ENCODE data around the gene CDRT4. TPM values are rescaled to one million over a fixed set of nuclear protein-coding genes. Genes with fewer than 3 reads are reported as not detected.

CDRT4 gene
- total RNA-seq, 1 experiment from 2014 or later, result 6.2 TPM

GRCh38 chr17:15413101-15413771 lies 54.2 kb downstream of the CDRT4 start:
- no peak for ATAC-seq

More at GRCh38 chr17:15413101-15413771, 54.2 kb downstream of the CDRT4 start:
- H3K9ac ChIP-seq (ENCODE audit: low read length), result no peak overlapping the region
- intact Hi-C loops (cut with micrococcal nuclease), result no loop called here
- no peak overlapping the region for H2AFZ ChIP-seq (ENCODE audit: low read depth, low read length, poor library complexity, severe bottlenecking)
- no peaks in the 10 kb centered on the region for H3K36me3 ChIP-seq (ENCODE audit: control insufficient read depth in 1 of 2, insufficient read depth in 2 of 2, low read length in 2 of 2)
- no TSS peak for BruUV-seq (replicated peaks)
- CTCF ChIA-PET, result no interaction called here
- RAD21 ChIA-PET (ENCODE audit: low non-redundant PET in 1 of 2, low total read pairs in 2 of 2, uncharacterized antibody in 2 of 2, unreplicated experiment in 2 of 2), result no interaction called here
- DNase-seq (ENCODE audit: low read depth, low spot score), result no peak
- no peak overlapping the region for H3K27ac ChIP-seq (ENCODE audit: low read depth, low read length)
- no peaks in the 10 kb centered on the region for H4K20me1 ChIP-seq (ENCODE audit: insufficient read depth)
- no peaks in the 10 kb centered on the region for H3K79me2 ChIP-seq (ENCODE audit: insufficient read depth, low read length)
- no peak for TF ChIP-seq SIN3A (IDR thresholded peaks at IDR 0.05; ENCODE audit: low read depth)
- TF ChIP-seq POLR2AphosphoS5 (IDR thresholded peaks at IDR 0.05; ENCODE audit: low read depth, low read length), result no peak
- no peak for TF ChIP-seq YY1 (IDR thresholded peaks at IDR 0.05; ENCODE audit: extremely low read depth, insufficient replicate concordance, low read depth, low read length)
- no peak for TF ChIP-seq MAX (IDR thresholded peaks at IDR 0.05)
- no peak for TF ChIP-seq TCF7L2 (IDR thresholded peaks at IDR 0.05; ENCODE audit: borderline replicate concordance, extremely low read depth, insufficient read depth, insufficient read length)
- no peak for TF ChIP-seq EZH2phosphoT487 (IDR thresholded peaks at IDR 0.05; ENCODE audit: borderline replicate concordance)
- TF ChIP-seq ZBTB33 (IDR thresholded peaks at IDR 0.05; ENCODE audit: extremely low read depth, insufficient replicate concordance, low read length), result no peak
- no peaks in the 10 kb centered on the region for H3K9me3 ChIP-seq (ENCODE audit: control insufficient read depth in 1 of 2, insufficient read depth in 1 of 2, low read depth in 1 of 2, low read length in 2 of 2)
- no peaks in the 10 kb centered on the region for H3K27me3 ChIP-seq (ENCODE audit: insufficient read depth, low read length)
- POLR2A ChIA-PET, result no interaction called here
- H3K4me2 ChIP-seq (ENCODE audit: low read length), result no peak overlapping the region
- no peaks in the 10 kb centered on the region for H3K4me1 ChIP-seq (ENCODE audit: control insufficient read depth in 1 of 2, insufficient read depth in 2 of 2, low read length in 2 of 2)
- H3K4me3 ChIP-seq (replicated peaks in 1 of 2; ENCODE audit: low read depth in 1 of 2, low read length in 2 of 2), result no peak overlapping the region
- no peaks in the 10 kb centered on the region for H3K9me2 ChIP-seq (ENCODE audit: insufficient read depth)

All from HCT116 (cell line).